Hippocampal formation (tissue), 2 donors: Measurements from ENCODE around the gene PARP3.
A peak's percentile ranks its signal among the peaks of the same experiment; 100 is the strongest.
"Not testable (repeated sequence)": the region's sequence is repeated elsewhere in the genome, so short reads cannot be mapped to it uniquely, and the experiment has no call there.

ENCODE experiments used
- DNase-seq, 2 donors: peaks; one replicate each; lab custom pipeline; 2025; lab: John Stamatoyannopoulos, UW

PARP3 gene

DNA sequence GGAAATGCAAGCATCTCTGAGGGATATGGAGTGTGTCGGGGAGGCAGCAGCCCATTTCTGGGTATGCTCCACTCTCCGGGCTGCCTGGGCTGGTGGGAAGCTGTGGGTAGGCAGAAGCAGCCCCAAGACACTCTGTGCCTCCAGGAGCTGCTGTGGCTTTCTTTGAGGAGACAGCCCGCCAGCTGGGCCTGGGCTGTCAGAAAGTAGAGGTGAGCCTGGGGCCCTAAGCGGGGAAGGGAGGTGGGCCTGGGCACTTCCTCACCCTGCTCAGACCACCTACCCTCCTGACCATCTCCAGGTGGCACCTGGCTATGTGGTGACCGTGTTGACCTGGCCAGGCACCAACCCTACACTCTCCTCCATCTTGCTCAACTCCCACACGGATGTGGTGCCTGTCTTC lies 42.9 kb downstream of the PARP3 start:
- DNase-seq = no peak

DNA sequence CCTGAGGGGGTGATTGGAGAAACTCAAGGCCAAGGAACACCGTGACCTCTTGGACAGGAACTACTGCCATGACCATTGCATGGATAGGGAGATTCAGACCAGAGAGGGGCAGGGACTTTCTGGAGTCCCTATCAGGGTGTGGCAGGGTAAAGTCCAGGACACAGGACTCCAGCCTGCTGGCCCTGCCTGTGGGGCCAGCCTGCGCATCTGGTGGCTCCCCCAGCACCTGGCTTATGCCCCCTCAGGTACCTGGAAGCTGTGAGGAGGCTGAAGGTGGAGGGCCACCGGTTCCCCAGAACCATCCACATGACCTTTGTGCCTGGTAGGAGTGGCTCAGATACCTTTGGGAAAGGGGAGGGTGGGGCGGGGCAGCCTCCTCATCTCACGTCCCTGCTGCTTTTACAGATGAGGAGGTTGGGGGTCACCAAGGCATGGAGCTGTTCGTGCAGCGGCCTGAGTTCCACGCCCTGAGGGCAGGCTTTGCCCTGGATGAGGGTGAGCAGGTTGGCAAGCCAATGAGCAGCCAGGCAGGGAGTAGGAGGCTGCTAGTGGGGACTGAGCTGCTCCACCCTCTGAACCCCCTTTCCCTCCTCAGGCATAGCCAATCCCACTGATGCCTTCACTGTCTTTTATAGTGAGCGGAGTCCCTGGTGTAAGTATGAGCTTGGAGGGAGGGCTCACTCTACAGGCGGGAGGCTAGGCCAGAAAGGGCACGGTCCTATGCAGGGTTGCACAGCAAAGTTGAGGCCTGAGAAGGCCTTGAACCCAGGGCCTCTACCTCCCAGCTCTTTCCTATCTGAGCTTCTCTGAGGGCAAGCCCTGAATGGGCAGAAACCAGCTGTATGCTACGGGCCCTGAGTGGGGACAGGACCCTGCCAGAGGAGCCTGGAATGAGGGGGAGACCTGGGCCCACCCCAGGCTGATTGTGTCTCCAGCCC lies 44.1 kb downstream of the PARP3 start:
- no peak for DNase-seq

DNA sequence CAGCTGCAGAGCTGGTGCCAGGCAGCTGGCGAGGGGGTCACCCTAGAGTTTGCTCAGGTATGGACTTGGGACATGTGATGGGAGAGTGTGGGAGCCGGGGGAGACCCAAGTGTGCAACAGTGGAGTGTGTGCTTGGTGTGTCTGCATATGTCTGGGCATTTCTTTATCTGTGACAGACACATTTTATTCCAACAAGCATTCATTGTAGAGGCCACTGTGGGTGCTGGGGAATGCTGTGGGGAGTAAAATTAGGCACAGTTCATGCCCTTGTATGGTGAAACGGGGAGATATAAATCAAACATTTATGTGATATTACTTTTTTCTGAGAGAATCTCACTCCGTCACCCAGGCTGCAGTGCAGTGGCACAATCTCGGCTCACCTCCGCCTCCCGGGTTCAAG lies 45.4 kb downstream of the PARP3 start:
- no peak for DNase-seq

DNA sequence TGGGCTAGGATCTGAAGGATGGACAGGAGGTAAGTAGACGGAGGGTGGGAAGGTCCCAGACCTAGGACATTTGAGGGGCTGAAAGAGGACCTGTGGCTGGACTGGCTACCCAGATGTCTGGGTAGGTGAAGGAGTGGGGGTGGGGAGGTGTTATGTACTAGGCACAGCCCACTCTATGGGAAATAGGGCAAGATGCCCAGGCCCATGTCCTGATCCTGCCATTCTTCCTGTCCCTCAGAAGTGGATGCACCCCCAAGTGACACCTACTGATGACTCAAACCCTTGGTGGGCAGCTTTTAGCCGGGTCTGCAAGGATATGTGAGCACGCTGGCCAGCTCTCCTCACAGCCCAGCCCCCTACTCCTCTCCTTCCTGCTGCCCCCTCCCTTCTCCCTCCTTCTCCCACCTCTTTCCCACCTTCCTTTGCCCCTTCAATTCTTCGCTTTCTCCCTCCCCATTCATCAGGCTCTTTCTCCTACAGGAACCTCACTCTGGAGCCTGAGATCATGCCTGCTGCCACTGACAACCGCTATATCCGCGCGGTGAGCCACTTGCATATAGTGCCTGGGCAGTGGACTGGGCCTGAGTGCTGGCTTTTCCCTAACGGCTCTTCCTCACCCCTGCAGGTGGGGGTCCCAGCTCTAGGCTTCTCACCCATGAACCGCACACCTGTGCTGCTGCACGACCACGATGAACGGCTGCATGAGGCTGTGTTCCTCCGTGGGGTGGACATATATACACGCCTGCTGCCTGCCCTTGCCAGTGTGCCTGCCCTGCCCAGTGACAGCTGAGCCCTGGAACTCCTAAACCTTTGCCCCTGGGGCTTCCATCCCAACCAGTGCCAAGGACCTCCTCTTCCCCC lies 46.4 kb downstream of the PARP3 start:
- DNase-seq = no peak

DNA sequence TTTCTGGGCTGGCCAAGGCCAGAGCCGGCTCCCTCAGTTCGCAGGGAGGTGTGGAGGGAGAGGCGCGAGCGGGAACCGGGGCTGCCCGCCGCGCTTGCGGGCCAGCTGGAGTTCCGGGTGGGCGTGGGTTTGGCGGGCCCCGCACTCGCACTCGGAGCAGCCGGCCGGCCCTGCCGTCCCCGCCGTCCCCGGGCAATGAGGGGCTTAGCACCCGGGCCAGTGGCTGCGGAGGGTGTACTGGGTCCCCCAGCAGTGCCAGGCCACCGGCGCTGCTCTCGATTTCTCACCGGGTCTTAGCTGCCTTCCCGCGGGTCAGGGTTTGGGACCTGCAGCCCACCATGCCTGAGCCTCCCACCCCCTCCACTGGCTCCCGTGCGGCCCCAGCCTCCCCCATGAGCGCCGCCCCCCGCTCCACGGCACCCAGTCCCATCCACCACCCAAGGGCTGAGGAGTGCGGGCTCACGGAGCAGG lies 48.4 kb downstream of the PARP3 start:
- not testable (repeated sequence) for DNase-seq

DNA sequence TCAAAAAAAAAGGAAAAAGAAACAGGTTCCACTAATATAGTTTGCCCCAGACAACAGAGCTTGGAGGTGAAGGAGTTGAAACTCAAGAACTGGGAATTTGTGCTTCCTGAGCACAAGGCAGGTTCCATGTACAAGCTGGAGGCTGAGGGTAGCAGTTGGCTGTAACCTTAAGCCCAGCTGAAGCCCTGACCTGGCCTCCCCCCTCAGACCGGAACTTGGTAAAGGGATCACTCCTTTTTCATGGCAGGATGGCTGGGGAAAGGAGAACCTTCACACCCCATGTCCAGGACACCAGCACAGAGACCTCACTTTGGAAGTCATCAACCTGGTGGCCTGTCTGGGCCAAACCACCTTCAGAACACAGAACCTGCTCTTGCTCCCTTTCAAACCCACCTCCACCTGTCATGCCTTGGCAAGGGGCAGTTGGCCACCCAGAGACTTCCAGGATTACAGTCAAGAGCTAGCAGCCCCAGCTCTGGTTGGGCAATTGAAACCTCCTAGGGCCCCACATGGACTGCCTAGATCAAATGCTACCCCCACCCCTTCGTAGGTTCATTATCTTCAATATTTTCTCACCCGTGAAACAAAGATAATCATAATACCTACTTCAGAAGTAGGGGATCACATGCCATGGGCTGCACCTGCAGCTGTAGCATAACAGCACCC lies 50.0 kb downstream of the PARP3 start:
- no peak for DNase-seq

DNA sequence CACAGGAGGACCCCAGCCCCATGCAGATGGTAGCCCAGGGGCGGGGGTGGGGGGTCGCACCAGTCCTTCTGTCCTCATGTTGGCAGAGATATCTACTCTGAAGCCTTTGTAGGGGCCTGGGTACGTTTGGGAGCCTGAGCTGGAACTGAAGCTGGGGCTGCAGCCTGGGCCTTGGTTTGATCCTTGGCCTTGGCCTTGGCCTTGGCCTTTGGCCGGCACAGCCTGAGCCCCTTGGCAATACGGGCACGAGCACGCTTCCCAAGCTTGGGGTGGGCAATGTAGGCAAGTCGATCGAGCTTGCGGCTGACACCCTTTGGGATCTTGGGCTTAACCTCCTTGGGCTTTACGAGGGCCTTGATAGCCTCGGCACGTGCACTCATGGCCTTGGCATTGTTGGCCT lies 51.5 kb downstream of the PARP3 start:
- not testable (repeated sequence) for DNase-seq

DNA sequence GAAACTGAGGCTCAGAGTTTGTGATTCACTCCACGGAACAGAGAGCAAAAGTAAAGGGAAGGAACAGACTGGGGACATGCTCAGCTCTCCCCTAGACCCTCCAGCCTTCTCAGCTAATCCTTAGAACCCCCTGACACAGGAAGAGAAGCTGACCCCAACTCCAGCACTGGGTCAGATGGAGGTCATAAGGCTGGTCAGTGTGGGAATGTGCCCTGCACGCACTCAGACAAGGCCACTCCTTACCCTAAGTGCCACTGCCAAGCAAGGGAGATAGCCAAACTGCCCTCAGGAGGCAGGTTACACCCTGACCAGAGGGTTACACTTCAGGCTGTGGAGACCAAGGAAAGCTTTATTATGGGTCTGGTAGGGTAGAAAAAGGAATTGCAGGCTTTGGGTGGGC lies 52.4 kb downstream of the PARP3 start:
- DNase-seq = no peak

DNA sequence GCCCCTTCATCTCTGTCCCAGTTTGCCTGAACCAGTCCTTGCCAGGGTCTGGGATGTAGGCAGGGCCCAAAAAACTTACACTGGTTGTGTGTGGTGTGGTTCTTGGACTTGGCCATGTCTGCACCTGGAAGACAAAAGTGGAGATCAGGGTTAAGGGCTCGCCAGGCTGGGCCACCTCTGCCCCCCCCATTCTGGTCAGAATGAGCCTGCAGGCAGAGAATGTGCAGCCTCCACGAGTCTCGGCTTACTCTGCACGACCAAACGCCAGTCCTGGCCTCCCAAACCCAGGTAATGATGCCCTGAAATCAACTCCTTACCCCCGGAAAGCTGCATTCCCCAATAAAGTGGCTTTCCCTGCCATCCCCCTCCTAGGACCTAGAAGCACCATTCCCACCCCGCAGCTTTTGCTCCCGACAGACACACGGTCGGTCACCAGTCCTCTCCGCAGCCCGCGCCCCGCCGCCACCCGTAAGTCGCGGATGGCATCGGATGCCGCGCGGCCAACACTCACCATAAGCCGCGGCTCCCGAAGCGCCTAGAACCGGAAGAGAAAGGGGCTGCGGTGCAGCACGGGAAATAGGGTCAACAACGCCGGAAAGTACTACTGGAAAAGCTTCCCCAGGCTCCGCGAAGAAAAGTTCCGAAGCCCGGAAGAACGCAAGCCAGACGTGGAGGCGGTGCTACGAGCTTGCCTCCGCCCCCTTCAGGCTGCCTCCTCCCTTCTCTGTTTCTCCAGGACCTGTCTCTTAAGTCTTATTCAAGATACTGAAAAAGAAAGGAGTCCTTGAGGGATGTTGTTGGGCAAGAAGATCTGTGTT lies 53.4 kb downstream of the PARP3 start, which contains the start of gene RPL29:
Gene RPL29, minus strand, starts transcription at position 550 of the 818 bp plus-strand sequence. Its CDS starts 434 bp downstream, at position 116.
- DNase-seq = peak; percentile 86 to 94

DNA sequence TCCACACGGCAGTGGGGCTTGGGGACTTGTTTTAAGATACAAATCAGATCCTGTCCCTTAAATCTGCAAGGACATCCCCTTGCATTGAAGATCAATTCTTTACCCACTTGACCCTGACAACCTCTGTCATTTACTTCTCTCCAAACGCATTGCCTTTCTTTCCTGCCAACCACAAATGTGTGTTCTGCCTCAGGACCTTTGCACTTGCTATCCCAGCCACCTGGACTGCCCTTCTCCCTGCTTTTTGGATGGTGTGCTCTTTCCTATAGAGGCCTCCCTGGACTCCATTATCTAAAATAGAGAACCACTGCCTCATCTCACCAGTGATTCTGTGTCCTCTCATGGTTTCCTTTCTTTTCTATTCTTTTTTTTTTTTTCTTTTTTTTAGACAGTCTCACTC lies 55.0 kb downstream of the PARP3 start:
- no peak for DNase-seq

DNA sequence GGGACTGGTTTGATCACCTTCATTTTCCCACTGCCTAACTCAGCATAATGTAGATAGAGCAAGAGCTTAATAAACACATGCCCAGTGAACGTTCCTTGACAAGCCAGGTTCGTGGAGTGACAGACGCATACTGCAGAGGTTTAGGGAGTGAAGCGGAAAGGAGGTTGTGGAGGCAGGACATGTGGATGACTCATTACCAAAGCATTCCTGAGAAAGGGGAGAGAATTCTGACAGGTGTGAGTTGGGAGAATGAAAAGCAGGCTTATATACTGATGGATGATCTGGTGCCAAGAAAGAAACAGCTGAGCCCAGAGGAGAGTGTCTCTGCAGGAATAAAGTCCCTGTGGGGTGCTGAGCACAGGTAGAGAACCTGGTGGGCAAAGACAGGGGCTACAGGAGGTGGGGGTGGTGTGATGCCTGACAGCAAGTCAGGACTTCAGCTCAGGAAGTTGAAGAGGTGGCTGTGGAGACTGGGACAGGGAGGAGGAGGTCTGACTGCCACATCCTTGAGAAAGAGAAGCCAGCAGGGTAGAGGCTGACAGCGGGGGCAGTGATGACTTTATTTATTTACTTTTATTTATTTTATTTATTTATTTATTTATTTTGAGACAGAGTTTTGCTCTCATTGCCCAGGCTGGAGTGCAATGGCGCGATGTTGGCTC lies 55.9 kb downstream of the PARP3 start:
- DNase-seq = no peak
